Loucy (cell line): ENCODE results near the gene PADI1.

Source experiments
- H2AFZ ChIP-seq: fragments of 200-600 bp; sonication (generic); 2 replicates; pipeline ENCODE4 v1.6.0; 2016; ENCODE audit warnings: antibody characterized with exemption, mild to moderate bottlenecking, low read length, moderate library complexity
- H3F3A ChIP-seq: fragments of 200-600 bp; 2 replicates; pipeline ENCODE4 v1.6.0; 2016; ENCODE audit warnings: antibody characterized with exemption, low read depth, mild to moderate bottlenecking
- H3K27me3 ChIP-seq: fragments of 200-600 bp; sonication (generic); 2 replicates; pipeline ENCODE4 v1.6.1; 2014; ENCODE audit warnings: low read length, mild to moderate bottlenecking; ENCODE audit not compliant: insufficient read depth, poor library complexity, severe bottlenecking
- H3K36me3 ChIP-seq: fragments of 200-600 bp; sonication (generic); 2 replicates; pipeline ENCODE4 v1.6.1; 2016; ENCODE audit warnings: low read length; ENCODE audit not compliant: insufficient read depth
- H3K4me1 ChIP-seq: fragments of 200-600 bp; sonication (generic); 2 replicates; pipeline ENCODE4 v1.5.1; 2014; ENCODE audit warnings: low read length, mild to moderate bottlenecking; ENCODE audit not compliant: insufficient read depth, poor library complexity, severe bottlenecking
- H3K4me2 ChIP-seq: fragments of 200-600 bp; sonication (generic); 2 replicates; pipeline ENCODE4 v1.6.0; 2014; ENCODE audit warnings: antibody characterized with exemption, low read length, low read depth, mild to moderate bottlenecking; ENCODE audit not compliant: poor library complexity, severe bottlenecking
- H3K4me3 ChIP-seq: fragments of 200-600 bp; sonication (generic); 2 replicates; pipeline ENCODE4 v1.5.1; 2014; ENCODE audit warnings: low read length, mild to moderate bottlenecking, mixed read lengths; ENCODE audit not compliant: poor library complexity, severe bottlenecking
- H3K79me2 ChIP-seq: fragments of 200-600 bp; sonication (generic); 2 replicates; pipeline ENCODE4 v1.6.1; 2014; ENCODE audit warnings: low read length; ENCODE audit not compliant: insufficient read depth
- H3K9ac ChIP-seq: fragments of 200-600 bp; sonication (generic); 2 replicates; pipeline ENCODE4 v1.6.0; 2014; ENCODE audit warnings: mild to moderate bottlenecking, low read depth, low read length, moderate library complexity; ENCODE audit not compliant: poor library complexity, severe bottlenecking
- H3K9me2 ChIP-seq: fragments of 200-600 bp; sonication (generic); replicated peaks from 2 replicates; pipeline ENCODE4 v1.6.1; 2016; ENCODE audit warnings: low read depth, low read length, mixed read lengths
- H3K9me3 ChIP-seq: fragments of 200-600 bp; sonication (generic); 2 replicates; pipeline ENCODE4 v1.6.1; 2014; ENCODE audit warnings: mild to moderate bottlenecking, antibody characterized with exemption, low read length, low read depth; ENCODE audit not compliant: insufficient read depth
- H4K20me1 ChIP-seq: fragments of 200-600 bp; sonication (generic); 2 replicates; pipeline ENCODE4 v1.6.0; 2014; ENCODE audit warnings: antibody characterized with exemption, low read length, mild to moderate bottlenecking; ENCODE audit not compliant: insufficient read depth, poor library complexity, severe bottlenecking
- CTCF ChIP-seq: fragments of 200-600 bp; sonication (generic); conservative IDR thresholded peaks from 2 replicates; pipeline ENCODE4 v1.5.1; 2014; ENCODE audit warnings: mild to moderate bottlenecking, antibody characterized with exemption, low read length
- EZH2phosphoT487 ChIP-seq: fragments of 200-600 bp; IDR thresholded peaks from 2 replicates; pipeline ENCODE4 v1.6.1; 2018; ENCODE audit warnings: antibody characterized with exemption, mild to moderate bottlenecking, moderate library complexity, borderline replicate concordance

The PADI1 gene

GRCh38 chr1:17158961-17159360 lies 46.0 kb upstream of the PADI1 start:
- no peaks in the 10 kb centered on the region for H3K27me3 ChIP-seq
- H3K4me3 ChIP-seq: no peak overlapping the region
- no peak overlapping the region for H2AFZ ChIP-seq
- H3K79me2 ChIP-seq: no peaks in the 10 kb centered on the region
- H3K4me1 ChIP-seq: peaks cover 3% of the 10 kb centered on the region
- no peaks in the 10 kb centered on the region for H3K36me3 ChIP-seq
- no peak overlapping the region for H3K9ac ChIP-seq
- H3K9me3 ChIP-seq: peaks cover 14% of the 10 kb centered on the region; the same call in 1 of the 2 replicates
- no peak overlapping the region for H3K4me2 ChIP-seq
- no peaks in the 10 kb centered on the region for H3F3A ChIP-seq
- TF ChIP-seq EZH2phosphoT487 (no peak), CTCF (no peak)
- no peaks in the 10 kb centered on the region for H3K9me2 ChIP-seq
- H4K20me1 ChIP-seq: no peaks in the 10 kb centered on the region

DNA sequence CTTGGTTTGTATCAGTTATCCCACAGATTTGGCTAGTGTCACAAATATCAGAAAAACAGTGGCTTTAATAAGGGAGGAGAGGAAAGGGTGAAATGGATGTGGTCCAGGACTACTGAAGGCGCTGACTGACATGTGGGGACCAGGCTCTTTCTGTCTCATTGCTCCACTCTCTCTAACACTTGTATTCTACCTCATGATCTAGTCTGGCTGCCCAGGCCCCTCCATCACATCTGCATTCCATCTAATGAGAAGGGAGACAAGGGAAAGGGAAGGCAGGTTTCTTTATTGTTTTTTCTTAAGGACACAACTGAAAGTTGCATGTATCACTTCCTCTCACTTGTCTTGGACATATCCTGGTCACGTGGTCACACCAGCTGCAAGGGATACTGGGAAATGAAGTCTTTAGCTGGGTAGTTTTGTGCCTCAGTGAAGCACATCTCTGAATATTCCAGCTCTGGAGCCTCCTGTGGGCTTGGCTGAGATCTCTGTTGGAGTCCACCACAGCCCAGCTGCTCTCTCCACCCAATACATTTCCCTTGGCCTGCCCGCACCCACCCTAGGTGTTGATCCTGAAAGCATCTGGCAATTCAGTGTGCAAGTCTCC lies 43.7 kb upstream of the PADI1 start:
- no peak overlapping the region for H3K9ac ChIP-seq
- peaks cover 3% of the 10 kb centered on the region for H3K4me1 ChIP-seq
- no peaks in the 10 kb centered on the region for H3F3A ChIP-seq
- H3K27me3 ChIP-seq: no peaks in the 10 kb centered on the region
- no peaks in the 10 kb centered on the region for H3K79me2 ChIP-seq
- H2AFZ ChIP-seq: no peak overlapping the region
- no peak overlapping the region for H3K4me3 ChIP-seq
- H3K4me2 ChIP-seq: no peak overlapping the region
- no peaks in the 10 kb centered on the region for H4K20me1 ChIP-seq
- H3K36me3 ChIP-seq: no peaks in the 10 kb centered on the region
- no peaks in the 10 kb centered on the region for H3K9me3 ChIP-seq
- H3K9me2 ChIP-seq: no peaks in the 10 kb centered on the region
- TF ChIP-seq CTCF (no peak), EZH2phosphoT487 (no peak)

- Histone ChIP-seq H3K9me2 (no peaks in the 10 kb centered on the region), H2AFZ (no peak overlapping the region), H3K9ac (no peak overlapping the region), H3K79me2 (no peaks in the 10 kb centered on the region), H3K9me3 (no peaks in the 10 kb centered on the region), H3K4me1 (peaks cover 3% of the 10 kb centered on the region), H3K36me3 (no peaks in the 10 kb centered on the region), H3K4me3 (no peak overlapping the region), H3K27me3 (no peaks in the 10 kb centered on the region), H3F3A (no peaks in the 10 kb centered on the region), H3K4me2 (no peak overlapping the region), H4K20me1 (no peaks in the 10 kb centered on the region)
- TF ChIP-seq EZH2phosphoT487: no peak
These were observed 42.8 kb upstream of the PADI1 start for GRCh38 chr1:17161926-17162800.
